ENCODE measurements around the gene SLC26A6. TPM values are rescaled to one million over a fixed set of nuclear protein-coding genes. Genes with fewer than 3 reads are reported as not detected.

Gene SLC26A6
- polyA plus RNA-seq, 1 donor (not counting 4 experiments of a cell fraction or from before 2014, with no cell fraction given), result 24.9 TPM

DNA sequence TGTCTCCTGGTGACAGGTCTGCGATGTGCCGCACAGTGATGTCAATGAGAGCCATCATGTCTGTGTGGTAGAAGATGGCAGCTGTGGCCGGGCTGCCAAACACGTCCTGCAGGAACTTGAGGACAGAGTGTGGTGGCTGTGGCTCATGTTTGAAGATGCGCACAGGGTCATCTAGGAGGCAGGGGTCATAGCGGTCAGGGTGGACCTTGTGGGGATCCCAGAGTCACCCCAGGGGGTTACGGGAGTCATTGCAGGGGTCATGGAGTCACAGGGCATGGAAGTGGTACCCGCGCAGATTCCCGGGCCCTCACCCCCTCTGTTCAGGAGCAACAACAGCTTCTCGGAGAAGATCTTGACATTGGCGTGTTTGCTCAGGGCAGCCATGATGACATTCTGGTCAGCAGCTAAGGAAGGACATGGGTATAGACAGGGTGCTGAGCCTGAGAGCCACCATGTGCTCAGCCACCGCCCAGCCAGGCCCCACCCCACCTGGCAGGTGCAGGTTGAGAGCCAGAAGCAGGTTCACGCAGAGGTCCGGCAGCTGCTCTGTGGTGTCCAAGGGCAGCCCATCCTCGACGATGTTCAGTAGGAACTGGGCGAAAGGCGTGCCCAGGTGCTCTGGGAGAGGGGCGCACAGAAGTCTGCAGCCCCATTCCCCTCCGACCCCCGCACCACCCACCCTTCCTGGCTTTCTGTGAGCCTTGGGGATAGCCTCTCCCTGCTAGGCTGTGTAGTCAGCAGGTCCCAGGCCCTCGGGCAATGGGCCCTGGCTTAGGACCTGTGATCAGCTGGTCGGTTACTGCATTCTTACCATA lies 43.5 kb upstream of the SLC26A6 start:
- peaks cover 2% of the 10 kb centered on the region for H3K79me2 ChIP-seq (ENCODE audit: control insufficient read depth, insufficient read depth, low read length)
- H3K36me3 ChIP-seq (ENCODE audit: control insufficient read depth in 2 of 2, extremely low read depth in 1 of 2, insufficient read depth in 2 of 2, low read length in 2 of 2), result peaks cover 14 to 34% of the 10 kb centered on the region in 2 experiments
- FAIRE-seq (no peak), DNase-seq (ENCODE audit: low read depth, low spot score) (no peak)
- H3K27me3 ChIP-seq (ENCODE audit: control insufficient read depth, extremely low read depth, insufficient read depth, low read length), result no peaks in the 10 kb centered on the region
- no peak overlapping the region for H3K27ac ChIP-seq (ENCODE audit: control insufficient read depth, insufficient read depth, low read length)
- no peak overlapping the region for H3K9ac ChIP-seq (ENCODE audit: control insufficient read depth, extremely low read depth, insufficient read depth, low read length)
- no peaks in the 10 kb centered on the region for H4K20me1 ChIP-seq (ENCODE audit: control insufficient read depth, extremely low read depth, insufficient read depth, low read length)
- no peak overlapping the region for H2AFZ ChIP-seq (ENCODE audit: control insufficient read depth, low read length)
- no peak overlapping the region for H3K4me3 ChIP-seq (ENCODE audit: control insufficient read depth in 2 of 3, extremely low read depth in 1 of 3, insufficient read depth in 2 of 3, low read depth in 1 of 3, low read length in 3 of 3)
- dilution Hi-C loops (cut with MboI; ENCODE audit: extremely low pct_ligation_motif_present, low sequenced_read_pairs), result no loop called here
- H3K4me1 ChIP-seq (ENCODE audit: control insufficient read depth, extremely low read depth, insufficient read depth, low read length), result peaks cover 8% of the 10 kb centered on the region
- H3K4me2 ChIP-seq (ENCODE audit: control insufficient read depth, extremely low read depth, insufficient read depth, low read depth, low read length), result no peak overlapping the region
- no peaks in the 10 kb centered on the region for H3K9me1 ChIP-seq (ENCODE audit: control insufficient read depth, extremely low read depth, insufficient read depth, low read length)
- H3K9me3 ChIP-seq (ENCODE audit: control insufficient read depth, low read depth, low read length), result no peaks in the 10 kb centered on the region
- TF ChIP-seq, protein P1, sequence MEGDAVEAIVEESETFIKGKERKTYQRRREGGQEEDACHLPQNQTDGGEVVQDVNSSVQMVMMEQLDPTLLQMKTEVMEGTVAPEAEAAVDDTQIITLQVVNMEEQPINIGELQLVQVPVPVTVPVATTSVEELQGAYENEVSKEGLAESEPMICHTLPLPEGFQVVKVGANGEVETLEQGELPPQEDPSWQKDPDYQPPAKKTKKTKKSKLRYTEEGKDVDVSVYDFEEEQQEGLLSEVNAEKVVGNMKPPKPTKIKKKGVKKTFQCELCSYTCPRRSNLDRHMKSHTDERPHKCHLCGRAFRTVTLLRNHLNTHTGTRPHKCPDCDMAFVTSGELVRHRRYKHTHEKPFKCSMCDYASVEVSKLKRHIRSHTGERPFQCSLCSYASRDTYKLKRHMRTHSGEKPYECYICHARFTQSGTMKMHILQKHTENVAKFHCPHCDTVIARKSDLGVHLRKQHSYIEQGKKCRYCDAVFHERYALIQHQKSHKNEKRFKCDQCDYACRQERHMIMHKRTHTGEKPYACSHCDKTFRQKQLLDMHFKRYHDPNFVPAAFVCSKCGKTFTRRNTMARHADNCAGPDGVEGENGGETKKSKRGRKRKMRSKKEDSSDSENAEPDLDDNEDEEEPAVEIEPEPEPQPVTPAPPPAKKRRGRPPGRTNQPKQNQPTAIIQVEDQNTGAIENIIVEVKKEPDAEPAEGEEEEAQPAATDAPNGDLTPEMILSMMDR (optimal IDR thresholded peaks at IDR 0.05 in 1 of 3, IDR thresholded peaks at IDR 0.05 in 1 of 3, conservative IDR thresholded peaks at IDR 0.05 in 1 of 3; ENCODE audit: extremely low read depth in 1 of 3, insufficient read depth in 2 of 3, low read length in 3 of 3), result no peak
- TF ChIP-seq EZH2 (IDR thresholded peaks at IDR 0.05; ENCODE audit: low read length), result no peak

DNA sequence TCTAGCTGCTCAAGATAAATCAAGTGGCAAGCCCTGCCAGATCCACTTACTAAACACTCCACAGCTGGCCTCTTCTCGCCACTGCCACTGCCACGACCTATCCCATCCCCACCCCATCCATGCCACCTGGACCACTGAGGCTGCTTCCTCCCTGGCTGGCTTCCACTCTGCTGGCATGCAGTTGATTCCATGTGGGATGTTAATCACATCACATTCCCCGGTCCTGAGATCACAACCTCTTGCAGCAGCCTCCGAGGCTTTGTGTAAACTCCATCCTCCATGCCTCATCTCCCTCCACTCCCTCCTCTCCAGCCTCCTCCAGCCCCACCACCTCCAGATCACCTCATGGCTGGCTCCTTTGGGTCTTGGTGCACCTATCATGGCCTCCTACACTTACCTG lies 42.8 kb upstream of the SLC26A6 start:
- H3K9me1 ChIP-seq (ENCODE audit: control insufficient read depth, extremely low read depth, insufficient read depth, low read length), result no peaks in the 10 kb centered on the region
- dilution Hi-C loops (cut with MboI; ENCODE audit: extremely low pct_ligation_motif_present, low sequenced_read_pairs), result no loop called here
- no peaks in the 10 kb centered on the region for H3K27me3 ChIP-seq (ENCODE audit: control insufficient read depth, extremely low read depth, insufficient read depth, low read length)
- H4K20me1 ChIP-seq (ENCODE audit: control insufficient read depth, extremely low read depth, insufficient read depth, low read length), result no peaks in the 10 kb centered on the region
- peaks cover 14 to 34% of the 10 kb centered on the region in 2 experiments for H3K36me3 ChIP-seq (ENCODE audit: control insufficient read depth in 2 of 2, extremely low read depth in 1 of 2, insufficient read depth in 2 of 2, low read length in 2 of 2)
- no peaks in the 10 kb centered on the region for H3K79me2 ChIP-seq (ENCODE audit: control insufficient read depth, insufficient read depth, low read length)
- no peak overlapping the region for H2AFZ ChIP-seq (ENCODE audit: control insufficient read depth, low read length)
- no peak overlapping the region for H3K27ac ChIP-seq (ENCODE audit: control insufficient read depth, insufficient read depth, low read length)
- no peak overlapping the region for H3K9ac ChIP-seq (ENCODE audit: control insufficient read depth, extremely low read depth, insufficient read depth, low read length)
- no peak overlapping the region for H3K4me3 ChIP-seq (ENCODE audit: control insufficient read depth in 2 of 3, extremely low read depth in 1 of 3, insufficient read depth in 2 of 3, low read depth in 1 of 3, low read length in 3 of 3)
- TF ChIP-seq, protein P1 (optimal IDR thresholded peaks at IDR 0.05 in 1 of 3, IDR thresholded peaks at IDR 0.05 in 1 of 3, conservative IDR thresholded peaks at IDR 0.05 in 1 of 3; ENCODE audit: extremely low read depth in 1 of 3, insufficient read depth in 2 of 3, low read length in 3 of 3), result no peak
- no peak for TF ChIP-seq EZH2 (IDR thresholded peaks at IDR 0.05; ENCODE audit: low read length)
- no peak for FAIRE-seq
- no peak overlapping the region for H3K4me2 ChIP-seq (ENCODE audit: control insufficient read depth, extremely low read depth, insufficient read depth, low read depth, low read length)
- H3K9me3 ChIP-seq (ENCODE audit: control insufficient read depth, low read depth, low read length), result no peaks in the 10 kb centered on the region
- H3K4me1 ChIP-seq (ENCODE audit: control insufficient read depth, extremely low read depth, insufficient read depth, low read length), result peaks cover 1% of the 10 kb centered on the region
- no peak for DNase-seq (ENCODE audit: low read depth, low spot score)

Data from keratinocyte (primary cell).